HG02571 (cell line): ENCODE results near the gene TBX4.

ENCODE experiments used
- ATAC-seq: cut with Tn5 transposase; IDR thresholded peaks from one replicate; pipeline ENCODE4 v1.9.1; 2021; ENCODE audit warnings: mild to moderate bottlenecking, moderate library complexity; ENCODE audit not compliant: unreplicated experiment

The TBX4 gene

GRCh38 chr17:61453566-61454380 lies 1.6 kb downstream of the TBX4 start:
- no peak for ATAC-seq

GRCh38 chr17:61454381-61455323 lies 2.4 kb downstream of the TBX4 start:
- ATAC-seq: no peak

GRCh38 chr17:61455324-61456060 lies 3.3 kb downstream of the TBX4 start:
- ATAC-seq: no peak

GRCh38 chr17:61456061-61456681 lies 3.9 kb downstream of the TBX4 start:
- ATAC-seq: no peak

GRCh38 chr17:61456688-61457225 lies 4.5 kb downstream of the TBX4 start:
- ATAC-seq: no peak

- no peak for ATAC-seq
Measured at GRCh38 chr17:61457226-61457983, 5.2 kb downstream of the TBX4 start.

- ATAC-seq: no peak
Measured at GRCh38 chr17:61458000-61458399, 5.8 kb downstream of the TBX4 start.

- no peak for ATAC-seq
Measured at GRCh38 chr17:61458421-61459141, 6.4 kb downstream of the TBX4 start.

- no peak for ATAC-seq
Measured at GRCh38 chr17:61459142-61459809, 7.1 kb downstream of the TBX4 start.

GRCh38 chr17:61459939-61460718 lies 7.9 kb downstream of the TBX4 start:
- no peak for ATAC-seq

- no peak for ATAC-seq
Measured at GRCh38 chr17:61460796-61461585, 8.8 kb downstream of the TBX4 start.

GRCh38 chr17:61461586-61461966 lies 9.4 kb downstream of the TBX4 start:
- ATAC-seq: no peak

GRCh38 chr17:61461967-61462718 lies 9.9 kb downstream of the TBX4 start:
- ATAC-seq: no peak

- ATAC-seq: no peak
Measured at GRCh38 chr17:61462719-61463315, 10.6 kb downstream of the TBX4 start.

GRCh38 chr17:61463316-61464129 lies 11.3 kb downstream of the TBX4 start:
- no peak for ATAC-seq
